CD4-positive, alpha-beta T cell treated with Interleukin-10 for 1 hour (primary cell): ENCODE measurements around the gene NOX5.
"Not testable (repeated sequence)": the region's sequence is repeated elsewhere in the genome, so short reads cannot be mapped to it uniquely, and the experiment has no call there.

Experiments used
- DNase-seq: peaks from one replicate; pipeline ENCODE4 v3.0.0-alpha.2; 2020

Gene NOX5, protein sequence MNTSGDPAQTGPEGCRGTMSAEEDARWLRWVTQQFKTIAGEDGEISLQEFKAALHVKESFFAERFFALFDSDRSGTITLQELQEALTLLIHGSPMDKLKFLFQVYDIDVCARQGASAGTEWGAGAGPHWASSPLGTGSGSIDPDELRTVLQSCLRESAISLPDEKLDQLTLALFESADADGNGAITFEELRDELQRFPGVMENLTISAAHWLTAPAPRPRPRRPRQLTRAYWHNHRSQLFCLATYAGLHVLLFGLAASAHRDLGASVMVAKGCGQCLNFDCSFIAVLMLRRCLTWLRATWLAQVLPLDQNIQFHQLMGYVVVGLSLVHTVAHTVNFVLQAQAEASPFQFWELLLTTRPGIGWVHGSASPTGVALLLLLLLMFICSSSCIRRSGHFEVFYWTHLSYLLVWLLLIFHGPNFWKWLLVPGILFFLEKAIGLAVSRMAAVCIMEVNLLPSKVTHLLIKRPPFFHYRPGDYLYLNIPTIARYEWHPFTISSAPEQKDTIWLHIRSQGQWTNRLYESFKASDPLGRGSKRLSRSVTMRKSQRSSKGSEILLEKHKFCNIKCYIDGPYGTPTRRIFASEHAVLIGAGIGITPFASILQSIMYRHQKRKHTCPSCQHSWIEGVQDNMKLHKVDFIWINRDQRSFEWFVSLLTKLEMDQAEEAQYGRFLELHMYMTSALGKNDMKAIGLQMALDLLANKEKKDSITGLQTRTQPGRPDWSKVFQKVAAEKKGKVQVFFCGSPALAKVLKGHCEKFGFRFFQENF

DNA sequence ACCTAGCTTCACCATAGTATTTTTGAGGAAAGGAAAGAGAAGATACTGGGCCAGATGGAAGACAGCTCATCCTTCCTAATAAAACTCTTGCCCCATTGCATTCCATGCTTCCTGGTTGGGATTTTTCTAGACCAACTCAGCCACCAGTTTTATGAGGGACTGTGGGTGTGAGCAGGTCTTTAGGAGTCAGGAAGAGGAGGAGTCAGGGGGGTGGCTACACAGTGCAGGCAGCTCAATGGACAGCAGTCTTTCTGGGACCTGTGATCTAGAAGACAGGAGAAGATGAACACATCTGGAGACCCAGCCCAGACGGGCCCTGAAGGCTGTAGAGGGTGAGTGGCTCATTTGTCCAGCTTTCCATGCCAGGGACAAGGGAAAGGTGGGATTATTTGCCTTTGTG lies at the start of gene NOX5:
TSS of gene NOX5 (plus strand) at position 242 of the 400 bp plus-strand sequence. CDS start at position 283, 41 bp downstream.
- no peak for DNase-seq

- DNase-seq, result no peak
Measured at GRCh38 chr15:68966996-68967395, 47.5 kb upstream of the NOX5 start.

DNA sequence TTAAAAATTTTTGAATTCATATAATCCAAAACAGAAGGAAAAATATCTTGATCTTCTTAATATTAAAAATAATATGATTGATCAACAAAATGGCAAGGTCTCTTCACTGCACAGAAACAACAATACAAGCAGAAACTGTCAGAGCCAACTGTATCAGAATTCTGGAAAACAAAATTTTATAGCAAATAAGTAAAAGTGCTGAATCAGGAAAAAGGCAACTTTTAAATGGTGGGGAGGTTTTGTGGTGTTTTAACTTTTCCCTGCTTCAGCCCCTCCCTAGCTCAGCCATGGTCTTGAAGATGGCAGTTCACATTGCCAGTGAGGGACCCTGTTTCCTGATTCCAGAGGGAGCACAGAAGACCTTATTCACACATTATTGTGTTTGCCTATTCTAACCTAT lies 46.5 kb upstream of the NOX5 start:
- DNase-seq, result no peak

GRCh38 chr15:68969298-68969697 lies 45.2 kb upstream of the NOX5 start:
- DNase-seq, result no peak

GRCh38 chr15:68972201-68973065 lies 42.1 kb upstream of the NOX5 start:
- no peak for DNase-seq

DNA sequence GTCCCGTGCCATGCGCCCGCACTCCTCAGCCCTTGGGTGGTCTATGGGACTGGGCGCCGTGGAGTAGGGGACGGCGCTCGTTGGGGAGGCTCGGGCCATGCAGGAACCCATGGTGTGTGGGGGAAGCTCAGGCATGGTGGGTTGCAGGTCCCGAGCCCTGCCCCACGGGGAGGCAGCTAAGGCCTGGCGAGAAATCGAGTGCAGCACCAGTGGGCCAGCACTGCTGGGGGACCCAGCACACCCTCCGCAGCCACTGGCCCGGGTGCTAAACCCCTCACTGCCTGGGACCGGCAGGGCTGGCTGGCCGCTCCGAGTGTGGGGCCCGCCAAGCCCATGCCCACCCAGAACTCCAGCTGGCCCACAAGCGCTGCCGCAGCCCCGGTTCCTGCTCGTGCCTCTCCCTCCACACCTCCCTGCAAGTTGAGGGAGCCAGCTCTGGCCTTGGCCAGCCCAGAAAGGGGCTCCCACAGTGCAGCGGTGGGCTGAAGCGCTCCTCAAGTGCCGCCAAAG lies 38.8 kb upstream of the NOX5 start:
- DNase-seq, result not testable (repeated sequence)

GRCh38 chr15:68977426-68977825 lies 37.1 kb upstream of the NOX5 start:
- DNase-seq, result not testable (repeated sequence)

DNA sequence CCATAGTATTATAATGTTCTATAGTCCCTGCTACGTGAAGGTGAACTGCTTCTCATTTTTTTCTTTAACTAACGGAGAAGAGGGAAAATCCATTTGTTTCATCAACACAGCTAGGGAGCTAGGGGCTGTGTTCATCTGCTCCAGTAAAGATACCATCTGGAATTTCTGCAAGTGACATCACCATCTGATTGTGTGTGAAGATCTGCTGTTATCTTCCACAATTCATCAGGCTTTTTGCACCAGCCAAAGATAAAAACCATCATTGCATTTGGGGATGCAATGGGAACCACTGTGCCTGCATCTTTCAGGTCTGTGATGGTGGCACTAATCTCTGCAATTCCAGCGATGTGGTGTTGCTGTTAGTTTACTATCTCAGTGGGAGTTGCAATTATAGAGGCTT lies 35.5 kb upstream of the NOX5 start:
- DNase-seq, result no peak

DNA sequence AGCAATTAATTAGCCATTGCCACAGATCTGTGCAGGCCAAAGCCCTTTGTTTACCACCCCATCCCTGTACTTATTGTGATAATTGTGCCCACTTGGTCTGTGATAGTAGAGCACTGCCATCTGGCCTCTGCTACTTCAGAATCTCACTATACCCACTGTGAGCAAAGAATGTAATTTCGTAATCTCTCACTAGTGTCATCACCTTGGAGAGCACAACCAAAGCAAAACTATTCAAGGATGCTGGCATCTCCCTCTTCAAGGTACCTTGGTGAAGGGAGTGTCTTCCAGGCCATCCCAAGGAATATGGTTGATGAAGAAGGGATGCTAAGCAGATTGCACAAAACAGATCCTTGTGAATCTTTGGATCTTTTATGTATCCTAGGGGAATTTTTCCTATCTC lies 34.7 kb upstream of the NOX5 start:
- DNase-seq, result no peak

DNA sequence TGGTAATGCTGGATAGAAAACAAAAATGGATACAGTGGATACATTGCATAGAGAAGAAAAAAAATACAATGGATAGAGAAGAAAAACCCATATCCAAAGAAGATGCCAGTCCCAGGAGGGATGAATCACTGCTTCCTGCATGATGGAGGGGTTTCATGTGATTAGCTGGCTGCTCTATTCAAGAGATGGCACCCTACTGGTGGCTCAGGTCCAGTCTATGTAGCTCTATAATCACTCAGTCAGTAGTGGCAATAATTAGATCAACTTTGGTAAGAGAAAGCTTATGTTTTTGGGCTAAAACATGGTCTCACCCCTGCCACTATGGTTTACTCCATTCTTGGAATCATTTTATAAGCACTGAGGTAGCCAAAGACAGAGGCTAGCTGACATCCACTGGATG lies 33.7 kb upstream of the NOX5 start:
- no peak for DNase-seq

DNA sequence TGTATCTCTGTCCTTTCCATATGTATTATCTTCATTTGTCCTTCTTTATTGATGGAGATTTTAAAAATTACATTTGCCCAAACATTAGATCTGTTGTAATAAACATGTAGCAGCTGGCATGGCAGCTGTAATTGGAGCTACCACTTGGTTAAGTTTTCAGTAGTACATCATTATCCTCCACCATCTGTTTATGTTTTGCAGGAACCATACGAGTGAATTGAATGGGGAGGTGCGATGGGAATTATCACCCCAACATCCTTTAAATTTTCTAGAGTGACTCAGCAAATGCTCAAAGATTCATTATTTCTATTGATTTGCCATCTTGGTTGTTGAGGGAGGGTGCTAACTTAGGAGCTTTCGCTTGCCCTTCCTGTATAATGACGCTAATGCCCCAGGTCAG lies 32.6 kb upstream of the NOX5 start:
- DNase-seq, result no peak

- DNase-seq, result no peak
Measured at GRCh38 chr15:68982976-68983563, 31.4 kb upstream of the NOX5 start.

DNA sequence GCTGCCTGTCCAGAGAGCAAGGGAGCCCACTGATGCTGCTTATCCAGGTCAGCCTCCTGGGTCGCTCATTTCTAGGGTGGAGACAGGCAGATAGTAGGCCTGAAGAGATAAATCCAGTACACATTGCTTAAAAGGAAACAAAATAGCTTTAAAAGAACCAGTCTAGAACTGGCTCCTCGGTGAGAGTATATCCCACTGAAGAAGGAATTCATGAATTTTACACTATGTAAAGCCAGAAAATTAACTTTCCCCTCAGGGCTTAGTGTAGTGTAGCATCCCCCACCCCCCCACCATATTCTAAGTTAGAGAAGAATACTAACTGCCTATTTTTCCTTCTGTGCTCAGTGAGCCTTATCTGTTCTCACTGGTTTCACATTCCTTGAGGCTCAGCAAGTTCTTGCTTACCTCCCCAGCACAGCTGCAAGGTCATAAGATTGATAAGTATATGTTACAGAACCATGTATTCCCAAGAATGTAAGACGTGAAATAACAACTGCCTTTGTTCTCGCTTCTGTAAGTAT lies 30.5 kb upstream of the NOX5 start:
- no peak for DNase-seq

DNA sequence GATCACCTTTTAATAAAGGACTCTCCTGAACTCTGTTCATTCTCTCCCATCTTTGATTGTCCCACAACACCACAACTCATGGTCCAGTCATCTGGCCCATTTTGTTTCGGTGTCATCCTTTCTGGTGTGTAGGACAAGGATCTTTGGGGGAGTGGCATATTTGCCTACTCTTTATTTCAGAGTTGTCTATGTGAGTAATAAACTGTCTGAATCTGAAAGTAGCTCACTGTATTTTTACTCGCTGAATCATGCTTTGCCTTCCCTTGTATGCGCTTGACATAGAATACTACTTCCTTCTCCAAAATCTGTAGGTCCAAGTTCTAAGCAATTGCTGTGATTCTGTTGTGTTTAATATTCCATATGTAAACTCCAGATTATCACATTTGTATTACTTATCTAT lies 29.9 kb upstream of the NOX5 start:
- DNase-seq, result no peak

- no peak for DNase-seq
Measured at GRCh38 chr15:68985361-68985891, 29.1 kb upstream of the NOX5 start.

GRCh38 chr15:68986322-68986721 lies 28.2 kb upstream of the NOX5 start:
- DNase-seq, result no peak

DNA sequence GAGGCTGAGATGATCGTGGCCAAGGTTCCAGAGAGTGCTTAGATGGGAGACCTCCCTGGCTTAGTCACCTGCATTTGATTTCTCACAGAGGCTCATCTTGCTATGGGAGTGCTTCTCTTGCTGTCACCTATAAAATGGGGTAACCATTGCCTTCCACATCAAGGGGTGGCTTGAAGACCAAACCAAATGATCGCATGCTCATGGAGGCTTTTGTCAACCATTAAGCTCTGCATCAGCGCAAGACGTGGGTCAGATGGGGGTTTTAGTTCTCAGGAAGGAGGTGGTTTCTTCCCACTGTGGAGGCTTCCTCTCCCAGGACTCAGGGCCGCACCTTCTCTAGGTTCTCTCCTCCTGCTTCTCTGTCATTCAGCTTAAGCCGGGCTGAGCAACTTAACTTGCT lies 27.4 kb upstream of the NOX5 start:
- DNase-seq, result no peak

- no peak for DNase-seq
Measured at GRCh38 chr15:68987676-68988075, 26.8 kb upstream of the NOX5 start.

DNA sequence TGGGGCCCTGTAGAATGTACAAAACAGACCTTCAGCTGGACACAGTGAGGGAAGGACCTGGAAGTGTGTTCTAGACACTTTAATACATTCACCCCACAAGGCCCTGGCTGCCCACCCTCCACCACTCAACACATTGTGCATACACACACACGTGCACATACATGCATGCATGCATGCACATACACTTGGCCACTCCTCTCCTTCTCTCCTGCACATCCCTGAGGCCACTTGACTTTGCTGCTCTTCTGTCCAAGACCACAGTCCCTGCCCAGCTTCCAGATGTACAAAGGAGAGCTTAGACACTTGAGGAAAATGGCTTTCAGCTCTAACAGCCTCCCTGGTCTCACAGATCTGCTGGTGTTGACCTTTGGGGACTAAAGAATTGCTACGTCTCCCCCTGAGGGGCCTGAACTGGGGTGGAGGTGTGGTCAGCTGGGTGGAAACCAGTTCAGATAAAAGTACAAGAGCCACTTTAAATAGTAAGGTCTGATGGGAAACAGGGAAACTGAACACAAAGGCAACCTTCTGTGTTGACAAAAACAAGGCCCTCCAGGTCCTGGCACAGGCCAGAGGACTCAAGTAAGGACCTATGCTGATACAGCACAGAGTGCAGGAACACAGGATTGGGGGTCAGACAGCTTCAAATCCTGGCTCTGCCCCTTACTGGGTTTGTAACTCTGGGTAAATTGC lies 24.8 kb upstream of the NOX5 start:
- DNase-seq, result no peak

DNA sequence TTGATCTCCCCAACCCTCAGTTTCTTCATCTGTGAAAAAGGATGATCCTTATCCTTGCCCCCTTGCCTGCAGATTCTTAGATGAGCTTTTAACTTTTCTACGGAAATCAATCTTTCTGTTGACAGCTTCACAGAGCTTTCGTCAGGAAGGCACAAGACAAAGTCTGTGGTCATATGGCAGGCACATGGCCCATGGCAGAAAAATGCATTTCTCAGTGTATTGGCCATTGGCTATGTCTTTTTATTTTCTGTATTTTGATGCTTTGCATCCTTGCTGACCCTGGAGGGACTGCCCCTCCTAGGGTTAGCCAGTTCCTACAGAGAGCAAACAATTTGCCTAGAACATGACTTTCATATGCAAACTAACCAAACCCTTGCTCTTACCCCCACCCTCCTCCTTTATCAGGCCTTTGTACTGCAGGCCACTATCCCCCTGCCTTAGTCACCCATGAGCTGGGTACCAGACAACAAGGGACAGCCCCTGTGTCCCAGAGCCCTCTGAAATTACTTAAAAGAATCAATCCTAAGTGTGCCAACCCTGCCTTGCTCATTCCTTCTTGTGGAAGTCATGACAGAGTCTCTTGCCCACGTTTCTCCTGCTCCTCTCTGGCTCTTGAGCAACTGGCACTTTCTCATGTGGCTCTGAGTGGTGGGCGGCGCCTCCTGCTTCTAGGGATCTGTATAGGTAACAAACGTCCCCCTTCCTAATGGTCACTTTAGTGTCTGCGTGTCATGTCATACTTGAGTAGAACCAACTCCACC lies 24.1 kb upstream of the NOX5 start:
- no peak for DNase-seq

GRCh38 chr15:68990992-68991500 lies 23.4 kb upstream of the NOX5 start:
- no peak for DNase-seq
